Eye (tissue), 1 donor: Measurements from ENCODE around the gene ADAT2.

ENCODE experiments used
- DNase-seq: peaks from one replicate; pipeline ENCODE4 v3.0.0-alpha.2; 2015

Gene ADAT2

DNA sequence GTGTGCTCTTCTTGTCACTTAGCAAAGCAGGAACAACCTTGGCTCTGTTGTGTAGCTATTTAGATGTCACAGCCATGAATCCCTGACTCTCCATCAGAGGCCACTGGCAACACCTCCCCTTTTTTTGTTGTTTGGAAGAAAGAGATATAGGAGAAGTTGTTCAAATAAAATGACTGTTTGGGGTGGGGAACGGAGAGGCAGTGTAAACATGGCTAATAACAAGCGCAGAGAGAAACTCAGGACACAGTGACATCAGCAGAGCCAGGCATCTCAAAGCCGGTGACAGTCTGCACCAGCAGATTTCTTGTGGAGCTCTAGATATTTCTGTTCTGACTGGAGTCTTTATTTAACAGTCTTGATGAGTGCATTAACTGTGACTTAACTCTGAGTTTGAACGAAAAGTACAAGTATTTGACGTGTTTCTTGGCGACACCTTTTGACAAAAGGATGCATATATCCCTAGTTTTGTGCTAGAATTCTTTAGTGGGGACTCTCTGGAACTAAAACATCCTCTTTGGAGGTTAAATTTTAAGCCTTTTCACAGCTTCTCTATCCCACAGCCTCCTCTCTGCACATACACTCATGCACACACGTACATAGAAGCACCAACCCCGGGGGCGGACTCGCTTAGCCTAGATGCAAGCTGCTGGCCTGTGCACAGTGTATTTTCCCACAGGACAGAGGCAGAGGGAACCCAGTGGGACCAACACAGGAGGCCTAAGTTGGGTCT is 53.8 kb downstream of the ADAT2 start:
- DNase-seq, result no peak

DNA sequence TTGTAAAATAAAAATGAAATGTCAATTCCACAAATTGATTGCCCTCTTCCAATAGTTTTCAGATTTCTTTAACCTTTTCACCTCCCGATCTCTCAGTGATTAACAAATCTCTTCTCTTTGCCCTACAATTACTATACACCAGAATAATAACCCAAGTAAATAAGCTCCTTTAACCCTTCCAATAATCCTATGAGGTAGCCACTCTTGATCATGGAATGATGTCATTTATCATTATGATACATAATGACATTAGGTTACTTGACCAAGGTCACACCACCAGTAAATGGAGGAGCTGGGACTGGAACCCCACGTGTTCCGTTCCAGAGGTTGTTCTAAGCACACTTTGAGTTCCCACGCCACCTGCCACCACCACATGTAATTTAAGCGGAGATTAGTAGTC is 54.8 kb downstream of the ADAT2 start:
- no peak for DNase-seq

DNA sequence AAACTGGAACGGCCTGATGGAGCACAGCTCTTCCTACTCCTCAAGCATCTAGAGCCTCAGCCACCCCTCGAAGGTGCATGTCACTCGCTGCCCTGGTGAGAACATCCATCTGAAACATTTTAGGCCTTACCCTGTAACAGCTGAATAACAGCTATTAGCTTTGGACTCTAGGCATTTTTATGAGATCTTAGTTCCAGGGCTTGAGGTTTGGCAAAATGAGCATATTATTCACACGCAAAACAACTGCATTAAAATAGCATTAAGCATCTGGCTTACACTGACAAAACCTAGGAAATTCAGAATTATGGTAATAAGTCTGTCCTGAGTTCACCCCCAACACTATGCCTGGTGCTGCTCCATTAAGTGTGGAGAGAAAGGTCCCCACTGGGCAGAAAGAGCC is 56.1 kb downstream of the ADAT2 start:
- DNase-seq, result no peak

DNA sequence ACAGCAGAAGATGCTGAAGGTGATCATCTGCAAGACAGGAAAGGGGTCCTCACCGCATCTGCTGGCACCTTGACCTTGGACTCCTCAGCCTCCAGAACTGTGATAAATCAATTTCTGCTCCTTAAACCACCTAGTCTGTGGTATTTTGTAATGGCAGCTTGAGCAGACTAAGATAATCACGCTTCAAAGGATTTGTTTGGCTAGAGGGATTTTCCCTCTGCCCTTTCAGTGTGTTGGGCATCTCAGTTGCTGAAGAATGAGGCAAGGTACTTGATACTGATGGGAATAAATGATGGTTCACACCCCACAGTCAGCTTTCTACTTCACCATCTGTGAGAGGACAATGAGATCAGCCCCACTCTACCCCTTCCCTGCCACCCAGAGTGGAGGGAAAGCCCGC is 60.2 kb downstream of the ADAT2 start:
- no peak for DNase-seq

DNA sequence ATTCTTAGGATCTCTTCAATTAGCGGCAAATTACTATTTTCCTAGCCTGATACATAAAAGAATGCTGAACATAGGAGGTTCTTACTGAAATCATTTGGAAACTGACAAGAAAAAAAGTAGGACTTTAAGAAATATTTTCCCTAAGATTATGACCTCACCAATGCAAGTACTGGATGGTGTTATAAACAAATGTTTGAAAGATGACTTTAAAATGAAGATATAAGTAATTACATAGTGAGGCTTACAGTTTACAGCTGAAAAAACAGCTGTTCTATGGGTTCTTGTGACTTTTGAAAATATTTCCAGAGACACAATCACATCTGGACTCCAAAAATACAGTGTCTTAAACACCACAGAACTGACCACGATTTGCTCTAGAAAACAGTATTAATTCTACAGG is 64.9 kb downstream of the ADAT2 start:
- DNase-seq, result no peak

DNA sequence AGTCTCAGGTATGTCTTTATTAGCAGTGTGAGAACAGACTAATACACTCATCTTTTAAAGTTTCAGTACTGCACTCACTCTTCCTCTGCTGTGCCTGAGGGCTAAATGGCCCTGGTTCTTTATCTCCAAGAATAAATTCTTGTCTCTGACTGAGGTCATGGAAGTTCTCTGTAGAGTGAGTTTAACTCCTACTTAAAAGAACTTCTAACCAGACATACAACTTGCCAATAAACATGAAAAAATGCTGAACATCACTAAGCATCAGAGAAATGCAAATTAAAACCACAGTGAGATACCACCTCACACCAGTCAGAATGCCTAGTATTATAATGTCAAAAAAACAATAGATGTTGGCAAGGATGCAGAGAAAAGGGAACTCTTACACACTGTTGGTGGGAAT is 73.6 kb downstream of the ADAT2 start:
- DNase-seq, result no peak

DNA sequence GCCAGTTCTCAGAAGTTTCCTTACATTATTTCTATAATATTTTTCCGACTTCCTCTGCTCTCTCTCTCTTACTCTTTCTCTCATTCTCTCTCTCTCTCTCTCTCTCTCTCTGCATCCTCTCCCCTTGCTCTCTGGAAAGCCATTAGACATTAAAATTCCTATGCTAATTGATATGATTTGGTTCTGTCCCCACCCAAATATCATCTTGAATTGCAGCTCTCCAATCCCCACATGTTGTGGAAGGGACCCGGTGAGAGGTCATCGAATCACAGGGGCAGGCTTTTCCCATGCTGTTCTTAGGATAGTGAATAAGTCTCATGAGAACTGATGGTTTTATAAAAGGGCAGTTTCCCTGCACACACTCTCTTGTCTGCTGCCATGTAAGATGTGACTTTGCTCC is 74.1 kb downstream of the ADAT2 start:
- DNase-seq, result no peak

DNA sequence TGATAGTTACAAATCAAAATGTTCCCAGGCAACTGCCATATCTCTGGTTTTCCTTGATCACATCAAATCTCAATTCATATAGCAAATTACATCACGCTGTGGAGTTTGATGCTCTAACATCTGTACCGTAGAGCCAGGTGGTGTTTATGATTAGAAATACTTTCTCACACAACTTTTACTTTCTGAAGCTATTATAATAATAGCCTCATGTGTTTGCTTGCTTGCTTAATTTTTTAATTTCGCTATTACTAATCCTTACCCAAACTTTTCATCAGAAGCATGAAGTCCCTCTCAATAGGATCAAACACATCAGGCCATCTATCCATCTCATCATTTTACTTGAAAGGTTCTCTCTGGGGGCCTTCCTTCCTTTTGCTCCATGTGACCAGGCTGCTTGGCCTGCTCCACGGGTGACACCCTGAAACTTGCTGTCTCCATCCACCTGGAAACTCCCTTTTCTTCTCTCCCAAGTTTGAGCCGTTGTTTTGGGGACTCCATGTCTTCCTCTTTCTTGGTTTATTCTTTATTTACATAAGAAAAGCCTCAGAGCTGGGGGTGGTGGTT is 75.4 kb downstream of the ADAT2 start:
- no peak for DNase-seq

DNA sequence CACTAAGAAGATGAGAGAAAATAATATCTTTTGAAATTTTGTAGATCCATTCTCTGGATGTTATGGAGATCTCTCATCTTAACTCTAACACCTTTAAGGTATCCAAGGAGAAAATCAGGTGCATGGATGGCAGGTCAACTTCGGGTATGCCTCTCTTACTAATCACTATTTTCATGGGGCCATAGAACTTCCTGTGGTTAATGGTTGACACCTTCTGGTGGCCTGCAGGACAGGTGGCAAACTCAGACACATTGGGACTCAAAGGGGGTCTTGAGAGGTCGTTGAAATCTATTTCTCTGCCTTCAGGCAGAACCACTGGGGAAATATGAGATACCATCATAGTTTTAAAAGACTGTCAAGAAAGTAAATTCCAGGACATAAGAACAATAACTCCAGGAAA is 76.5 kb downstream of the ADAT2 start:
- DNase-seq, result no peak
